Measurements from ENCODE around the gene FGF9.

DNA sequence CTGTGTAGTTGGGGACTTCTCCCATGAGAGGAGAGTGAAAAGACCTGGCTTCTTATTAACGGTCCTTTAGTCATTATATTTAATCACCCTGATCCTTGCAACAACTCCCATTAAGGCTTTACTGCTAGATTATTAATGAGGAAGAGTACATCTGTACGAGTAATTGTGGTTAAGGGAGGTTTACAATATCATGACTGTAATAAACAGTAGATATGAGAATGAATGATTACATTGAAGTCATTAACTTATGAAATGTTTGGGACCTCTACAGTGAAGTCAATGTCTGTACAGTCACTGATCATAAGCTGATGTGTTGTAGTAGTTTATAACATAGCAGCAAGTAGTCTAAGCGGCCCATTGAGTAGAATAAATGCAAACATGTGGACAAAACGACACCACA, 24.7 kb downstream of the FGF9 start:
- TF ChIP-seq POLR2AphosphoS5 (IDR thresholded peaks at IDR 0.05; ENCODE audit: low read depth) (no peak), GABPA (IDR thresholded peaks at IDR 0.05; ENCODE audit: low read depth) (no peak)
- TF ChIP-seq, protein P1, sequence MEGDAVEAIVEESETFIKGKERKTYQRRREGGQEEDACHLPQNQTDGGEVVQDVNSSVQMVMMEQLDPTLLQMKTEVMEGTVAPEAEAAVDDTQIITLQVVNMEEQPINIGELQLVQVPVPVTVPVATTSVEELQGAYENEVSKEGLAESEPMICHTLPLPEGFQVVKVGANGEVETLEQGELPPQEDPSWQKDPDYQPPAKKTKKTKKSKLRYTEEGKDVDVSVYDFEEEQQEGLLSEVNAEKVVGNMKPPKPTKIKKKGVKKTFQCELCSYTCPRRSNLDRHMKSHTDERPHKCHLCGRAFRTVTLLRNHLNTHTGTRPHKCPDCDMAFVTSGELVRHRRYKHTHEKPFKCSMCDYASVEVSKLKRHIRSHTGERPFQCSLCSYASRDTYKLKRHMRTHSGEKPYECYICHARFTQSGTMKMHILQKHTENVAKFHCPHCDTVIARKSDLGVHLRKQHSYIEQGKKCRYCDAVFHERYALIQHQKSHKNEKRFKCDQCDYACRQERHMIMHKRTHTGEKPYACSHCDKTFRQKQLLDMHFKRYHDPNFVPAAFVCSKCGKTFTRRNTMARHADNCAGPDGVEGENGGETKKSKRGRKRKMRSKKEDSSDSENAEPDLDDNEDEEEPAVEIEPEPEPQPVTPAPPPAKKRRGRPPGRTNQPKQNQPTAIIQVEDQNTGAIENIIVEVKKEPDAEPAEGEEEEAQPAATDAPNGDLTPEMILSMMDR (IDR thresholded peaks at IDR 0.05; ENCODE audit: insufficient read depth, low read length), result no peak

Measured in HL-60 (cell line).